ENCODE data around the gene ADGRG2.

Gene ADGRG2, protein sequence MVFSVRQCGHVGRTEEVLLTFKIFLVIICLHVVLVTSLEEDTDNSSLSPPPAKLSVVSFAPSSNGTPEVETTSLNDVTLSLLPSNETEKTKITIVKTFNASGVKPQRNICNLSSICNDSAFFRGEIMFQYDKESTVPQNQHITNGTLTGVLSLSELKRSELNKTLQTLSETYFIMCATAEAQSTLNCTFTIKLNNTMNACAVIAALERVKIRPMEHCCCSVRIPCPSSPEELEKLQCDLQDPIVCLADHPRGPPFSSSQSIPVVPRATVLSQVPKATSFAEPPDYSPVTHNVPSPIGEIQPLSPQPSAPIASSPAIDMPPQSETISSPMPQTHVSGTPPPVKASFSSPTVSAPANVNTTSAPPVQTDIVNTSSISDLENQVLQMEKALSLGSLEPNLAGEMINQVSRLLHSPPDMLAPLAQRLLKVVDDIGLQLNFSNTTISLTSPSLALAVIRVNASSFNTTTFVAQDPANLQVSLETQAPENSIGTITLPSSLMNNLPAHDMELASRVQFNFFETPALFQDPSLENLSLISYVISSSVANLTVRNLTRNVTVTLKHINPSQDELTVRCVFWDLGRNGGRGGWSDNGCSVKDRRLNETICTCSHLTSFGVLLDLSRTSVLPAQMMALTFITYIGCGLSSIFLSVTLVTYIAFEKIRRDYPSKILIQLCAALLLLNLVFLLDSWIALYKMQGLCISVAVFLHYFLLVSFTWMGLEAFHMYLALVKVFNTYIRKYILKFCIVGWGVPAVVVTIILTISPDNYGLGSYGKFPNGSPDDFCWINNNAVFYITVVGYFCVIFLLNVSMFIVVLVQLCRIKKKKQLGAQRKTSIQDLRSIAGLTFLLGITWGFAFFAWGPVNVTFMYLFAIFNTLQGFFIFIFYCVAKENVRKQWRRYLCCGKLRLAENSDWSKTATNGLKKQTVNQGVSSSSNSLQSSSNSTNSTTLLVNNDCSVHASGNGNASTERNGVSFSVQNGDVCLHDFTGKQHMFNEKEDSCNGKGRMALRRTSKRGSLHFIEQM

DNA sequence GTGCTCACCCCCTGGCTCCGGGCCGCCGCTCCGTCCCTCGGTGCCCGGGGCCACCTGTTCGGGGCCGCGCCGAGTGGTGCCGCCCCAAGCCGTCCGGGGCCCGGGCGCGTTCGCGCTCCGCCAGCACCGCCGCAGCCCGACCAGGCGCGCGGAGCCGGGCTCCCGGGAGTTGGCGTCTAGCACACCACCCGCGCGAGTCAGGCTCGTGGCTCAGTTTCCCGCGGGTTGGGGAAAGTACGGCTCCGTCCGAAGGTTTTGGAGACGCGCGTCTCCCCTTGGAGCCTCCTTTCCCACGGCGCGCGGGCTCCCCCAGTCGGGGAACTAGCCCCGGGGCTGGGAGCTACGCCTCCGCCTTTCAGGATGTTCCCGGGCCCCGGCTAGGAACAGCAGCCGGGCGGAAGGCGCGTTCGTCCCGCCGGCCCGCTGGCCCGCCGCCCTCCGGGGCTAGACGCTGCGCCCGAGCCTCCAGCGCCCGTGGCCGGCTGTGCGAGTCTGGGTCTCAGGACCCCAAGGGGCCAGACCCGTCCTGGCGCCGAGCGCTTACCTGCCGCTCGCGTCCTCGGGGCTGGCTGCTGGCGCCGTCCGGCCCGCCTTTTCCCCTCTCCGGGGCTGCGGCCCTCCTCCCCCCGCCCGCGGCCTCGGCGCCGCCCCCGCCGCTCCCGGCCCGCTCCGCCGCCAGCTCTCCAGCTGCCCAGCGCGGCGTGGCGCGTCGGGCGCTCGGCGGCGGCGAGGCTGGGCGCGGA, at the start of gene ADGRG2:
Gene ADGRG2 (minus strand): TSS at position 571 of the 743 bp plus-strand sequence. CDS start 53,634 bp downstream, outside the sequence.
- no peak for DNase-seq (ENCODE audit: low read depth in 3 of 3)

DNA sequence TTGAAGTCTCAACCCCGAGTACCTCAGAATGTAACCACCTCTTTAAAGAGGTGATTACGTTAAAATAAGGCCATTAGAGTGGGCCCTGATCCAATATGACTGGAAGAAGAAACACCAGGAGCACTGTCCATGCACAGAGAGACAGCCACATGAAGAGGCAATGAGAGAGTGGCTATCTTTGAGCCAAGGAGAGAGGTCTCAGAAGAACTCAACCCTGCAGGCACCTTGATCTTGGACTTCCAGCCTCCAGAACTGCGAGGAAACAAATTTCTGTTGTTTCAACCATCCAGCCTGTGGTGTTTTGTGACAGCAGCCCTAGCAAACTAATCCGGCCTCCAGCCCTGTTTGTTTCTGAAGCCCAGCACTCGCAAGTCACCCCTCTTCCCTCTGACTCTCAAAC, 46.3 kb upstream of the ADGRG2 start:
- DNase-seq (ENCODE audit: low read depth in 3 of 3), result no peak

- no peak for DNase-seq (ENCODE audit: low read depth in 3 of 3)
Measured at GRCh38 chrX:19162851-19163250, 40.6 kb upstream of the ADGRG2 start.

DNA sequence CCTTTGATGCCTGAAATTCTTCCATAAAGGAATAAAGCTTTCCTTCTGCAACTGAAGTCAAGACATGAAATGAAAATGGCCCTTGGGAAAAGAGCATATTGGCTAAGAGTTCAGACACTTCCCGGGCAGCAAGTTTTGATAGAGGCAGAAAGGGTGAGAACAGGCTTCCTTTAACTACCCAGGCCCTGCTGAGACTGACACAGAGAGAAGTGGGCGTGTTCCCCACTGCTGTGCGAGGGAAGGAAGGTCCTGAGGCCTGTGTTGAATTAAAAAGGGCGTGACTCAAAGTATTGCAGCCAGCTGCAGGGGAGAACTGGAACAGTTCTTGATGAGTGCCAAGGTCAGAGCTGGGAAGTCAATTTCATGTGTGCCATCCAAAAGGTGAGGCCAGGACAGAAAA, 33.9 kb upstream of the ADGRG2 start:
- no peak for DNase-seq (ENCODE audit: low read depth in 3 of 3)

- no peak for DNase-seq (ENCODE audit: low read depth in 3 of 3)
Measured at GRCh38 chrX:19152762-19153161, 30.5 kb upstream of the ADGRG2 start.

DNA sequence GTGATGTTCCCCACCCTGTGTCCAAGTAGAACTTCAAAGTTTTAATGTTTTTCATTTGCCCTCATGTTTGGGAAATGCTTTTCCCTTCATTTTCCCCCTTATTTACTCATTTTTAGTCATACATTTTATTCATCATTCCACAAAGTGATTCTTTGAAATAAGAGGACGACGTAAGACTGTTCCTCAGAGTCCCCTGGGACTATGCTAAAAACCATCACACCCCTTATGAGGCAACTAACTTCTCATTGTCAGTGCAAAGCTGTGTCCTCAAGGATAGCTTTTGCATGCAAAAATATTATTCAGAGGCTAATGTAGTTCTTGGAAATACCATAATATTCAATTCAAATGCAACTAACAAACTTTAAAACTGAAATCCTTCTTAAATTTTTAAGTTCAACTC, 14.8 kb upstream of the ADGRG2 start:
- no peak for DNase-seq (ENCODE audit: low read depth in 3 of 3)

GRCh38 chrX:19133784-19134183, 11.5 kb upstream of the ADGRG2 start:
- no peak for DNase-seq (ENCODE audit: low read depth in 3 of 3)

DNA sequence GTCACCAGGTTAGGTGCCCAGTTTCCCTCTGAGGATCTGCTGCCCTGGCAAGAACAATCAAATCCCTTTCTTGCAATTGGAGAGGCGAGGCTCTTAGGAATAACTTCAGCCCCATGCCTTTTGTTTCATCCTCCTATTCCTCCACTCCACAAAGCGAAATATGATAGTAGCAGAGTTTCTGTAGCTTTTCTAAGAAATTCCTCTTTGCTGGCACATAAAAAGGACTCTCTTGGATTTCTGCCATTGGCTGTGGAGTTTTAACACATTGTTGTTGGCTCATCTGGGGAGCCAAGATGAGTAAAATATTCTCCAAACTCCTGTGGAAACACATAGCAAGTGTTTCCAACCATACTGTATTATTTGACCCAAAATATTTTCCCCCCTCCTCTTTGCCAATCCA, 11.0 kb upstream of the ADGRG2 start:
- no peak for DNase-seq (ENCODE audit: low read depth in 3 of 3)

GRCh38 chrX:19130628-19131027, 8.4 kb upstream of the ADGRG2 start:
- DNase-seq (ENCODE audit: low read depth in 3 of 3), result no peak

DNA sequence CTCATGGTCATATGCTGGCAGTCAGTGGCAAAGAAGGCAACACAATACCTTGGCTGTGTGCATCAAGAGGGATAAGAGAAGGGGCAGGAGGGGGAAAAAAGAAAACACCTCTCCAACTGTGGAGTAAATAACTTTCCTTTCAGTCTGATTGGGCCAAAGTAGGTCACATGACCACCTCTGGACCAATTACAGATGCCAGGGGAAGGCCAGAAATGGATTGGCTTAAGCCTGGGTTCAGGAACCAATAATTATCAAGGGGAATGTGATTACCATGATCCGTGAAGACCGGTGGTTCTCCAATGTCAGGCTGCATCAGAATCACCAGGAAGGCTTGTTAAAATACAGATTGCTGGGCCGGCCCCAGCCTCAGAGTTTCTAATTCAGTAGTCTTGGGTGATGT, 7.4 kb upstream of the ADGRG2 start:
- DNase-seq (ENCODE audit: low read depth in 3 of 3), result no peak

DNA sequence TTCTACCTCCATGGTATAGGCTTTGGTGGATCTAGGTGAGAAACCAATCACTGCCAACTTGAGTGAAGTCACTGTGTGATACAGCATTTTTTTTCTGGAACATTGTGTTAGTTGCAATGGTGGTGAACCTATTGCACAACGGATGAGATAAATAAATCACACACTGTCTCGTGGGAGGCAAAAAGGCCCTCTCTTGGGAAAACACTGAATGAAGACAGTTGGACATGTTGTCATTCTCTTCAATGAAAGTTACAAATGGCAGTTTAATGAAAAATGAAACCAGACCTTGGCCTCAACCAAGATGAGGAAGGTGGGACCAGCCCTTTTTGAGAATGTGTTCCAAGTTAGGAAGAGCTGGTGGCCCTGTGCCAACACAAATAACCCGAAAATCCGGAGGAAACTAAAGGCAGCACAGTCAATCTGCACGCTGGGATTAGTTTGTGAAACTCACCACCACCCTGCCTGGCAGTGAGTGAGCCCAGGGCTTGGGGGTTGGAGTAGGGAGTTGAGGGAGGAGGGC, 5.4 kb upstream of the ADGRG2 start:
- DNase-seq (ENCODE audit: low read depth in 3 of 3), result no peak

DNA sequence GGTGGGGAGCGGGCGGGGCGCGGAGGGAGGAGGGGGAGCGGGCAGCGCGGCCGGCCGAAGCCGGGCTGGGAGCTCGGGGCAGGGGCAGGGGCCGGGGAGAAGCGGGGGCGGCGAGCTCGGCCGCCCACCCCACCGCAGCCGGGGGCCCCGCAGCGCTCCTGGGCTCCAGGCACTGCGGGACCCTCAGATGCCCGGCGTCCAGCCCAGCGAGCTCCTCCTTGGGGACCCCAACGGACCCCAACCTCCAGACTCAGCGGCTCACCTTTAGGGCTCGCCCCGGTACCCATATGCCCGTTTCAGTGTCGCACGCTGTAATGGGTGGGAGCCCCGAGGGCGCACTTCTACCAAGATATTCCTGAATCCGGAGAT, 357 bp upstream of the ADGRG2 start:
- no peak for DNase-seq (ENCODE audit: low read depth in 3 of 3)

GRCh38 chrX:19121466-19121865, 802 bp downstream of the ADGRG2 start:
- no peak for DNase-seq (ENCODE audit: low read depth in 3 of 3)

DNA sequence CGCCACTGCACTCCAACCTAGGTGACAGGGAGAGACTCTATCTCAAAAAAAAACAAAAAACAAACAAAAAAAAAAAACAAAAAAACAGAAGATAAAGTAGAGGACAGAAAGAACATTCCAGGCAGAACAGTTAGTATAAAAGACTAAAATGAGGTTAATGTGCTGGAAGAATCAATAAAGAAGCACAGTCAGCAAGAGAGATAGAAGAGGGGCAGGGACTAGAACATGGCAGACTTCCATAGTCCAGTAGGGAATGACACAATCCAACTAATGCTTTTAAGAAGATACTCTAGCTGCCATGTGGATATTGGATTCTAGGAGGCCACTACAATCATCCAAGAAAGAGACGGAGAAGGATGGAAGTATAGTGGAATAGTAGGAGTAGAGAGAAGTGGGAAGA, 11.6 kb downstream of the ADGRG2 start:
- DNase-seq (ENCODE audit: low read depth in 3 of 3), result no peak

GRCh38 chrX:19107035-19107434, 15.2 kb downstream of the ADGRG2 start:
- DNase-seq (ENCODE audit: low read depth in 3 of 3), result no peak

GRCh38 chrX:19100586-19100985, 21.7 kb downstream of the ADGRG2 start:
- DNase-seq (ENCODE audit: low read depth in 3 of 3), result no peak

GRCh38 chrX:19097553-19098283, 24.6 kb downstream of the ADGRG2 start:
- no peak for DNase-seq (ENCODE audit: low read depth in 3 of 3)

DNA sequence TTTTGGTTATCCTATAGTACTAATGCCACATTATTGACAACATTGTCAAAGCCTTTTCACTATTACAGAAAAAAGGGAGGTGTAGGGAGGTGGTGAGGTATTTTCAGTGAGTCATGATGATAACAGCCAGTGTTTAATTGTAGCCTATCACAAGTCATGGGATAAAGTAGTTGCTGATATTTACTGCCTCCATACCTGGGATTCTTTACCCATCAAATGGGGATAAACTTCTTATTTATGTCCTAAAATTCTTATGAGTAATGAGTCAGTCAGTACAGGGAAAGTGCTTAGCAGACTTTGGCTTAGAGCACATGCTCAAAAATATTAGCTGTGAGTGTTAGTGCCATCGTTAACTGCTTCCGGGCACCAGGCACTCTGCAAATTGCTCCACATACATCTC, 25.7 kb downstream of the ADGRG2 start:
- no peak for DNase-seq (ENCODE audit: low read depth in 3 of 3)

GRCh38 chrX:19094654-19095053, 27.6 kb downstream of the ADGRG2 start:
- no peak for DNase-seq (ENCODE audit: low read depth in 3 of 3)

GRCh38 chrX:19091596-19091995, 30.7 kb downstream of the ADGRG2 start:
- no peak for DNase-seq (ENCODE audit: low read depth in 3 of 3)

DNA sequence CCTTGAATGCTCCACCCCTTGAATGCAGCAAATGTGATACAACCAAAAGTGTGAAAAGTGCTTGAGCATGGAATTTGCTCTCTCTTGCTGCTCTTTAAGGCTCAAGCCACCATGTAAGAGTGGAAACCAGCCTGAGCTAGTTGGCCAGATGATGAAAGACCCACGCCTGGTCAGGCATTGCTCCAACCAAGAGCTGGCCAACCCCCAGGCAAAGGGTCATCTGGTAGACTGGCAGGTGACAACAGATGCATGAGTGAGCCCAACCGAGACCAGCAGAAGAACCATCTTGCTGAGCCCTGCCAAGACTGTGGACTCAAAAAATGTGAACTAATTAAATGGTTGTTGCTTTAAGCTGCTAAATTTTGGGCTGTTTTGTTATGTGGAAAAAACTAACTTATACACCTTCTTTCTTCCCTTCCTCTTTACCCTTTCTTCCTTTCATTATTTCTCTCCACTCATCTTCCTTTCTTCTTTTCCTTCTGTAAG, 32.7 kb downstream of the ADGRG2 start:
- DNase-seq (ENCODE audit: low read depth in 3 of 3), result no peak
